ENCODE data around the gene MTHFD2L. TPM values are rescaled to one million over a fixed set of nuclear protein-coding genes. Genes with fewer than 3 reads are reported as not detected.
A peak's percentile ranks its signal among the peaks of the same experiment; 100 is the strongest.
"Not testable (repeated sequence)": the region's sequence is repeated elsewhere in the genome, so short reads cannot be mapped to it uniquely, and the experiment has no call there.

MTHFD2L gene
- total RNA-seq, 1 donor from 2014 or later = 24.7 TPM

- DNase-seq (ENCODE audit: low read depth, low spot score) = no peak
Observed at GRCh38 chr4:74188912-74189311, 31.0 kb downstream of the MTHFD2L start.

- peak; percentile 4 for DNase-seq (ENCODE audit: low read depth, low spot score)
Observed at GRCh38 chr4:74189331-74190043, 31.6 kb downstream of the MTHFD2L start.

- no peak for DNase-seq (ENCODE audit: low read depth, low spot score)
Observed at GRCh38 chr4:74190332-74190731, 32.4 kb downstream of the MTHFD2L start.

GRCh38 chr4:74190919-74191397 is 33.0 kb downstream of the MTHFD2L start:
- DNase-seq (ENCODE audit: low read depth, low spot score) = no peak

- no peak for DNase-seq (ENCODE audit: low read depth, low spot score)
Observed at GRCh38 chr4:74197080-74197479, 39.2 kb downstream of the MTHFD2L start.

- DNase-seq (ENCODE audit: low read depth, low spot score) = no peak
Observed at GRCh38 chr4:74202062-74202586, 44.2 kb downstream of the MTHFD2L start.

- DNase-seq (ENCODE audit: low read depth, low spot score) = no peak
Observed at GRCh38 chr4:74203467-74203866, 45.5 kb downstream of the MTHFD2L start.

GRCh38 chr4:74205046-74205445 is 47.1 kb downstream of the MTHFD2L start:
- no peak for DNase-seq (ENCODE audit: low read depth, low spot score)

- no peak for DNase-seq (ENCODE audit: low read depth, low spot score)
Observed at GRCh38 chr4:74205559-74205958, 47.6 kb downstream of the MTHFD2L start.

GRCh38 chr4:74206088-74206825 is 48.3 kb downstream of the MTHFD2L start:
- DNase-seq (ENCODE audit: low read depth, low spot score) = no peak

- not testable (repeated sequence) for DNase-seq (ENCODE audit: low read depth, low spot score)
Observed at GRCh38 chr4:74214457-74215159, 56.7 kb downstream of the MTHFD2L start.

- DNase-seq (ENCODE audit: low read depth, low spot score) = not testable (repeated sequence)
Observed at GRCh38 chr4:74215236-74215635, 57.3 kb downstream of the MTHFD2L start.

- no peak for DNase-seq (ENCODE audit: low read depth, low spot score)
Observed at GRCh38 chr4:74217365-74217764, 59.4 kb downstream of the MTHFD2L start.

GRCh38 chr4:74218201-74218600 is 60.3 kb downstream of the MTHFD2L start:
- DNase-seq (ENCODE audit: low read depth, low spot score) = no peak

- DNase-seq (ENCODE audit: low read depth, low spot score) = no peak
Observed at GRCh38 chr4:74219240-74219639, 61.3 kb downstream of the MTHFD2L start.

- DNase-seq (ENCODE audit: low read depth, low spot score) = no peak
Observed at GRCh38 chr4:74223098-74223497, 65.2 kb downstream of the MTHFD2L start.

GRCh38 chr4:74223801-74224200 is 65.9 kb downstream of the MTHFD2L start:
- no peak for DNase-seq (ENCODE audit: low read depth, low spot score)

GRCh38 chr4:74228691-74229640 is 71.0 kb downstream of the MTHFD2L start:
- peak; percentile 51 for DNase-seq (ENCODE audit: low read depth, low spot score)

- DNase-seq (ENCODE audit: low read depth, low spot score) = no peak
Observed at GRCh38 chr4:74230902-74231499, 73.1 kb downstream of the MTHFD2L start.

GRCh38 chr4:74235135-74235534 is 77.2 kb downstream of the MTHFD2L start:
- DNase-seq (ENCODE audit: low read depth, low spot score) = no peak

All from pulmonary artery endothelial cell (primary cell).